WERI-Rb-1 (cell line): ENCODE data around the gene REPS2.

Experiments
- DNase-seq: peaks from one replicate; pipeline ENCODE4 v3.0.0-alpha.2; 2020
- H3K27ac ChIP-seq: fragments of 250-450 bp; sonication (Bioruptor Pico); 2 replicates; pipeline ENCODE4 v1.5.1; 2020; ENCODE audit warnings: mild to moderate bottlenecking, moderate library complexity
- H3K27me3 ChIP-seq: fragments of 250-450 bp; sonication (Bioruptor Pico); 2 replicates; pipeline ENCODE4 v1.5.1; 2021; ENCODE audit warnings: mild to moderate bottlenecking, low read depth, moderate library complexity; ENCODE audit not compliant: insufficient read depth, severe bottlenecking
- H3K36me3 ChIP-seq: fragments of 250-450 bp; sonication (Bioruptor Pico); 2 replicates; pipeline ENCODE4 v1.5.1; 2020; ENCODE audit warnings: mild to moderate bottlenecking, moderate library complexity
- H3K4me3 ChIP-seq: 2 replicates; pipeline ENCODE4 v1.5.1; 2011; ENCODE audit warnings: low read depth, mild to moderate bottlenecking, control low read depth, low read length
- H3K9me3 ChIP-seq: fragments of 250-450 bp; sonication (Bioruptor Pico); 2 replicates; pipeline ENCODE4 v1.5.1; 2021; ENCODE audit warnings: mild to moderate bottlenecking, moderate library complexity; ENCODE audit not compliant: severe bottlenecking
- TF ChIP-seq, protein P1 (sequence below): IDR thresholded peaks from 2 replicates; pipeline ENCODE4 v1.5.1; 2011; ENCODE audit warnings: low read depth, mild to moderate bottlenecking, control low read depth, inconsistent platforms, low read length

REPS2 gene

DNA sequence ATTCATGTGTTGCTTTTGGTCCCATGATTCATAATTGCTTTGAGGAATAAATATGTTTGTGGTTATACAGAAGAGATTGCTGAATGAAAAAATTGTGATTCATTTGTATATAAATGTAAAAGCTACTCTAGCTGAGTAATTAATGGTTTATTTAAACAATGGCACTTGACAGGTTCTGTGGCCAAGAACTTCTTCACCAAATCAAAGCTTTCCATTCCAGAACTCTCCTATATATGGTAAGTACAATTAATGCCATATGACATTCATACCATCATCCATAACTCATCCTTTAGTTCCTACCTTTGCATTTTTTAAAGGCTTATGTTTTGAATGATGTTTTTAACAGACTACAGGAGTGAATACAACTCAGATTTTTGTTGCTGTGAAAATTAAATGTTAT is 105.8 kb downstream of the REPS2 start:
- no peak for DNase-seq
- Histone ChIP-seq H3K4me3 (no peak overlapping the region), H3K27ac (no peak overlapping the region), H3K36me3 (no peaks in the 10 kb centered on the region), H3K27me3 (peaks cover 3% of the 10 kb centered on the region), H3K9me3 (no peaks in the 10 kb centered on the region)
- TF ChIP-seq, protein P1, sequence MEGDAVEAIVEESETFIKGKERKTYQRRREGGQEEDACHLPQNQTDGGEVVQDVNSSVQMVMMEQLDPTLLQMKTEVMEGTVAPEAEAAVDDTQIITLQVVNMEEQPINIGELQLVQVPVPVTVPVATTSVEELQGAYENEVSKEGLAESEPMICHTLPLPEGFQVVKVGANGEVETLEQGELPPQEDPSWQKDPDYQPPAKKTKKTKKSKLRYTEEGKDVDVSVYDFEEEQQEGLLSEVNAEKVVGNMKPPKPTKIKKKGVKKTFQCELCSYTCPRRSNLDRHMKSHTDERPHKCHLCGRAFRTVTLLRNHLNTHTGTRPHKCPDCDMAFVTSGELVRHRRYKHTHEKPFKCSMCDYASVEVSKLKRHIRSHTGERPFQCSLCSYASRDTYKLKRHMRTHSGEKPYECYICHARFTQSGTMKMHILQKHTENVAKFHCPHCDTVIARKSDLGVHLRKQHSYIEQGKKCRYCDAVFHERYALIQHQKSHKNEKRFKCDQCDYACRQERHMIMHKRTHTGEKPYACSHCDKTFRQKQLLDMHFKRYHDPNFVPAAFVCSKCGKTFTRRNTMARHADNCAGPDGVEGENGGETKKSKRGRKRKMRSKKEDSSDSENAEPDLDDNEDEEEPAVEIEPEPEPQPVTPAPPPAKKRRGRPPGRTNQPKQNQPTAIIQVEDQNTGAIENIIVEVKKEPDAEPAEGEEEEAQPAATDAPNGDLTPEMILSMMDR, result no peak

GRCh38 chrX:17052793-17053192 is 106.3 kb downstream of the REPS2 start:
- Histone ChIP-seq H3K27me3 (peaks cover 3% of the 10 kb centered on the region), H3K4me3 (no peak overlapping the region), H3K27ac (no peak overlapping the region), H3K9me3 (no peaks in the 10 kb centered on the region), H3K36me3 (no peaks in the 10 kb centered on the region)
- no peak for DNase-seq
- TF ChIP-seq, protein P1, result no peak

GRCh38 chrX:17053502-17053901 is 107.0 kb downstream of the REPS2 start:
- H3K4me3 ChIP-seq, result no peak overlapping the region
- DNase-seq, result no peak
- no peaks in the 10 kb centered on the region for H3K36me3 ChIP-seq
- no peak overlapping the region for H3K27ac ChIP-seq
- TF ChIP-seq, protein P1, result no peak
- peaks cover 3% of the 10 kb centered on the region for H3K27me3 ChIP-seq
- H3K9me3 ChIP-seq, result no peaks in the 10 kb centered on the region

GRCh38 chrX:17056868-17057608 is 110.6 kb downstream of the REPS2 start:
- no peaks in the 10 kb centered on the region for H3K36me3 ChIP-seq
- TF ChIP-seq, protein P1, result no peak
- no peak overlapping the region for H3K4me3 ChIP-seq
- H3K27ac ChIP-seq, result no peak overlapping the region
- H3K27me3 ChIP-seq, result peaks cover 3% of the 10 kb centered on the region
- no peaks in the 10 kb centered on the region for H3K9me3 ChIP-seq
- DNase-seq, result no peak

GRCh38 chrX:17062065-17062464 is 115.6 kb downstream of the REPS2 start:
- TF ChIP-seq, protein P1, result no peak
- Histone ChIP-seq H3K9me3 (no peaks in the 10 kb centered on the region), H3K27ac (no peak overlapping the region), H3K4me3 (no peak overlapping the region), H3K36me3 (no peaks in the 10 kb centered on the region), H3K27me3 (peaks cover 7% of the 10 kb centered on the region)
- no peak for DNase-seq

- H3K27me3 ChIP-seq, result peaks cover 7% of the 10 kb centered on the region
- no peak overlapping the region for H3K4me3 ChIP-seq
- no peak overlapping the region for H3K27ac ChIP-seq
- no peaks in the 10 kb centered on the region for H3K36me3 ChIP-seq
- no peak for DNase-seq
- no peaks in the 10 kb centered on the region for H3K9me3 ChIP-seq
- TF ChIP-seq, protein P1, result no peak
Measured at GRCh38 chrX:17065100-17065499, 118.6 kb downstream of the REPS2 start.
